GM12874 (cell line): ENCODE data around the gene ARF5.
A peak's percentile ranks its signal among the peaks of the same experiment; 100 is the strongest.

Experiments used
- CTCF ChIP-seq: IDR thresholded peaks from 2 replicates; pipeline ENCODE4 v1.5.1; 2011; ENCODE audit warnings: low read depth, mild to moderate bottlenecking, control low read depth, low read length, moderate library complexity; ENCODE audit not compliant: insufficient read depth

Gene ARF5

GRCh38 chr7:127625331-127625730 lies 37.1 kb downstream of the ARF5 start:
- no peak for TF ChIP-seq CTCF

- peak; percentile 27; the same call in 1 of the 2 replicates for TF ChIP-seq CTCF
Observed at GRCh38 chr7:127628445-127628844, 40.2 kb downstream of the ARF5 start.

- peak; percentile 76 for TF ChIP-seq CTCF
Observed at GRCh38 chr7:127629268-127629854, 41.1 kb downstream of the ARF5 start.

GRCh38 chr7:127632276-127632910 lies 44.2 kb downstream of the ARF5 start:
- TF ChIP-seq CTCF: no peak

GRCh38 chr7:127635659-127636285 lies 47.6 kb downstream of the ARF5 start:
- TF ChIP-seq CTCF: no peak

- TF ChIP-seq CTCF: no peak
Observed at GRCh38 chr7:127638197-127638596, 50.0 kb downstream of the ARF5 start.
